ENCODE data around the gene MRE11.
"Not testable (repeated sequence)": the region's sequence is repeated elsewhere in the genome, so short reads cannot be mapped to it uniquely, and the experiment has no call there.

MRE11 gene

DNA sequence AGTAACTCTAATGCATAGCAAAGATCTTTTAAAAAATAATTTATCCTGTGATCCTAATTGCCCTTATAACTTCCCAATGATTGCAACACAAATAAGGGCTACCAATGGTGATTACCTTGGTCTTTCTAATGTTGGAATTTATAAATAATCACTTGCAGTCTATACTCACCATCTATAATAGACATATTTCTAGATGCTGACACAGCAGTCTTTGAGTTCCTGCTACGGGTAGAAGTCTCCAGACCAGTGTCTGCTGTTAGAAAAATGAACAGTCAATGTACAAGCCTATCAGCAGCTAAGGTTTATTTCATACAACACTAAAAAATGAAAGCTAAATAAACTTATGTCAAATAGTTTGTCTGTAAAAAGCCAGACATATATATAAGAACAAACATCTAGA, 48.0 kb downstream of the MRE11 start:
- DNase-seq (ENCODE audit: extremely low spot score, insufficient read length, low read depth) (no peak), FAIRE-seq (no peak)

GRCh38 chr11:94433049-94433448, 60.6 kb downstream of the MRE11 start:
- DNase-seq (ENCODE audit: extremely low spot score, insufficient read length, low read depth), result no peak
- FAIRE-seq, result no peak

DNA sequence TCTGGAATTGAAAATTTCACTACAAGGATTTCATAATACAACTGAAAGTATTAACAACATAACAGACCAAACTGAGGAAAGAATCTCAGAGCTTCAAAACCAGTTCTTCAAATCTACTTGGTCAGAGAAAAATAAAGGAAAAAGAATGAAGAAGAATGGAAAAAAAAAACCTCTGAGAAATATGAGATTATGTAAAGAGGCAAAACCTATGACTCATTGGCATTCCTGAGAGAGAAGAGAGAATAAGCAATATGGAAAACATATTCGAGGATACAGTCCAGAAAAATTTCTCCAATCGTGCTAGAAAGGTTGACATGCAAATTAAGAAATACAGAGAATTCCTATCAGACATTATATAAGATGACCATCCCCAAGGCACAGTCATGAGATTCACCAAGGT, 69.0 kb downstream of the MRE11 start:
- no peak for FAIRE-seq
- DNase-seq (ENCODE audit: extremely low spot score, insufficient read length, low read depth), result no peak

GRCh38 chr11:94424011-94424410, 69.6 kb downstream of the MRE11 start:
- DNase-seq (ENCODE audit: extremely low spot score, insufficient read length, low read depth) (no peak), FAIRE-seq (no peak)

DNA sequence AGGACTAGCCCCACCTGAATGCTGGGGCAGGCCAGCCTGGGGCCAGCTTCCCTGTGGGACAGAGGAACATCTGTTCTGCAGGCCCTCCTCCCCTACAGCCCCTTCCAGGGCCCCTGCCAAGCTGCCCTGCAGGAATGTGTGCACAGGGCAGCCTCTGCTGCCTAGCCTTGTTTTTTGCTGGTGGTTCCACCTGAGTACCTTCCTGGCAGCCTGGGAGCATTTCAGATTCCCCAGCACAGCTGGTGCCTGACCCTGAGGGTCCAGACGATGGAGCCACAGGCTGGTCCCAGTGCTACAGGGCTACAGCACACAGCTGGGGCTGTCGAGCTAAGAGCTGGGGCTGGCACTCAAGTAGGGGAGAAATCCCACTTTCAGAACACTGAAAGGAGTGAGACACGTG, 70.1 kb downstream of the MRE11 start:
- FAIRE-seq, result no peak

GRCh38 chr11:94418123-94418765, 75.4 kb downstream of the MRE11 start:
- FAIRE-seq (no peak), DNase-seq (ENCODE audit: extremely low spot score, insufficient read length, low read depth) (no peak)

More for the DNA sequence above, 70.1 kb downstream of the MRE11 start:
- no peak for DNase-seq (ENCODE audit: extremely low spot score, insufficient read length, low read depth)

- FAIRE-seq (no peak), DNase-seq (ENCODE audit: extremely low spot score, insufficient read length, low read depth) (no peak)
Observed at GRCh38 chr11:94417386-94417987, 76.2 kb downstream of the MRE11 start.

DNA sequence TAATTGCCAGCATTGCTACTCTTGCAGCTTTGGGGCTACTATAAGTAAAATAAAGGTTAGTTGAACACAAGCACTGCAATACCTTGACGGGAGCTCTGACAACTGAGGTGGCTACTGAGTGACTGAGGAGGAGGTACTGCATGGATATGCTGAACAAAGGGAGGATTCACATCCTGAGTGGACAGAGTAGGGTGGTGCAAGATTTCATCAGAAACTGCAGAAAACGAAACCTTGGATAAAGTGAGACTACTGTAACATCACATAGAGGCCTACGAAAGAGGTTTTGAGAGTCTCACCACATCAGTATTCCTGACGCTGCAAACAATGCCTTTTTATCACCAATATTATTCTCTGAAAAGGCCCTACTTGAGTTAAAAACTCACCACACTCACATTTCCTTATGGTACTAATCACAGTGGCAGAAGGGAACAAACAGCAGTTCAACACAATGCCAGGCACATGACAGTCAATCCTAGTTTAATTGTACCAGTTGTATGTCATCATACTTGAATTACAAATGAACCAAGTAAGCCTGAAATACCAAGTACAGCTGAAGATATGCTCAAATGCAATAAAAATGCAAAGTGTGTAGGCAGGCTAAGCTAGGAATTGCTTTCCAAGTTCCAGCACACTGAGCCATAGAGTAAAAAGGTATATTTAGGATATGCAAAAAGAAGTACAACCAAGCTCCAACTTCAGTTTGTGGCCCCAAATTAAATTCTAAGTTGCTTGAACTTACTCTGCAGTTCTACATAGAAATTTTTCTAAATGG, 88.4 kb downstream of the MRE11 start:
- DNase-seq (ENCODE audit: extremely low spot score, insufficient read length, low read depth) (no peak), FAIRE-seq (no peak)

GRCh38 chr11:94402355-94402754, 91.3 kb downstream of the MRE11 start:
- DNase-seq (ENCODE audit: extremely low spot score, insufficient read length, low read depth) (no peak), FAIRE-seq (no peak)

DNA sequence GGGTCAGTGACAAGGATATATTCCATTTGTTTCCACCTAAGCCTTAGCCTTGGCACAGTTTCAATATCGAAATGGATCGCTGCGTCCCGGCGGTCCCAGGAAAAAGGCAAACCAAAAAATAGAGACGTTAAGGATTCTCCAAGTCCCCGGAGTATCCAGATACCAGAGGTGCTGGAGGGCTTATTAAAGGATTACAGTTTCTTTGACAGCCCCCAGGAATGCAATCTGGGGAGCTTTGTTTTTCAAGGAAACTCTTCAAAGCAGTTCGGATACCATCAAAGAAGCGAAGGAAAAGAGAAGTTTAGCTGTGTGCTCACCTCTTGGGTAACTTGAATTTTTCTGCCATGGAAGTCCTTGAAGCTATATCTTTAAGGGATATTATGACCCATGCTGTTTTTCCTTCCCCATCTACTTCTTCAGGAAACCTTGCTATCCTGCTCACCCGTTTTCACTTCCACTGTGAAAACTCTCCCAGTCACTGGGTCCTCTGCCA, 91.8 kb downstream of the MRE11 start:
- DNase-seq (ENCODE audit: extremely low spot score, insufficient read length, low read depth) (no peak), FAIRE-seq (no peak)

- FAIRE-seq (no peak), DNase-seq (ENCODE audit: extremely low spot score, insufficient read length, low read depth) (no peak)
Observed at GRCh38 chr11:94400839-94401772, 92.5 kb downstream of the MRE11 start, which contains the start of gene GPR83. Gene GPR83, minus strand, starts transcription at chr11:94401419. Its CDS starts 172 bp downstream, at chr11:94401247.

GRCh38 chr11:94400457-94400838, 93.2 kb downstream of the MRE11 start:
- FAIRE-seq, result no peak
- DNase-seq (ENCODE audit: extremely low spot score, insufficient read length, low read depth), result no peak

DNA sequence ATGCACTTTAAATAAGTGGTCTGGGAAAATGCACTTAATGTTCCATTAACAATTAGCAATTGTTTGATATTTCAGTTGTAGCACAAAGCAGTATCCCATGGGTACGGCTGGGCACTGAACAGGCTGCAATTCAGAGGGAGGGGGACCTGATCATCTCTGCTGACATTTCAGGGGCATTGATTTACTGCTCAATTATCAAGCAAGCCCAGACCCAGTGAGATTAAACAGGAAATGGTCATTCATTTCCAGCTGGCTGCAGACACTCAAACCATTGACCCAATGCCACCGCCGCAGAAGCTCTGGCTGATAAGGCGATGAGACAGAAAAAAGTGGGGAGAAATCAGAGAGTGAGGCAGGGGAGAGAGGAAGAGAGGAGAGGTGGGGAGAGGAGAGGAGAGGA, 93.6 kb downstream of the MRE11 start:
- FAIRE-seq, result no peak
- no peak for DNase-seq (ENCODE audit: extremely low spot score, insufficient read length, low read depth)

- no peak for FAIRE-seq
Observed at GRCh38 chr11:94398101-94398500, 95.5 kb downstream of the MRE11 start.

GRCh38 chr11:94396282-94396681, 97.4 kb downstream of the MRE11 start:
- no peak for FAIRE-seq
- no peak for DNase-seq (ENCODE audit: extremely low spot score, insufficient read length, low read depth)

More at GRCh38 chr11:94398101-94398500, 95.5 kb downstream of the MRE11 start:
- DNase-seq (ENCODE audit: extremely low spot score, insufficient read length, low read depth), result no peak

DNA sequence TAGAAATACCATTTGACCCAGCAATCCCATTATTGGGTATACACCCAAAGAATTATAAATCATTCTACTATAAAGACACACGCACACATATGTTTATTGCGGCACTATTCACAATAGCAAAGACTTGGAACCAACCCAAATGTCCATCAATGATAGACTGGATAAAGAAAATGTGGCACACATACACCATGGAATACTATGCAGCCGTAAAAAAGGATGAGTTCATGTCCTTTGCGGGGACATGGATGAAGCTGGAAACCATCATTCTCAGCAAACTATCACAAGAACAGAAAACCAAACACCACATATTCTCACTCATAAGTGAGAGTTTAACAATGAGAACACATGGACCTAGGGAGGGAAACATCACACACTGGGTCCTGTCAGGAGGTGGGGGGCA, 101.7 kb downstream of the MRE11 start:
- not testable (repeated sequence) for DNase-seq (ENCODE audit: extremely low spot score, insufficient read length, low read depth); FAIRE-seq

DNA sequence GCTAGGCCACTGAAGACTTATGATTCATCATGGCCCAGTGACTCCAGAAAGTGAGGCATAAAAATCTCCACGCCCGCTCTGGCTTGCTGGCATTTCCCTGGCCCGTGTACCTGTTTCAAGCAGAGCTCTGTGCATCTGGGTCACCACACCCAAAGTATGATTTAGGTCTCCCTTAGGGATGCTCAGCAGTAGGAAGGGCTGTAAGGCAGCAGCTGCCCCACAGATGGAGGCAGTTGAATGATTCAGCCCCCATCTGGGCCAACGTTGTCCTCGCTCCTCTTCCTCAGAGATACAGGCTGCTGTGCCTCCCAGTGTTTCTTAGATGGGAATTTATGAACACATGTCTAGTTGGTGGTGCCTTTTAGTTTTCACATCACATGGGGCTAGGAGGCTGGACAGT, 114.0 kb downstream of the MRE11 start:
- FAIRE-seq, result no peak
- no peak for DNase-seq (ENCODE audit: extremely low spot score, insufficient read length, low read depth)

GRCh38 chr11:94376841-94377240, 116.8 kb downstream of the MRE11 start:
- FAIRE-seq (no peak), DNase-seq (ENCODE audit: extremely low spot score, insufficient read length, low read depth) (no peak)

- FAIRE-seq, result not testable (repeated sequence)
Observed at GRCh38 chr11:94370576-94370975, 123.1 kb downstream of the MRE11 start.

More at GRCh38 chr11:94370576-94370975, 123.1 kb downstream of the MRE11 start:
- DNase-seq (ENCODE audit: extremely low spot score, insufficient read length, low read depth), result not testable (repeated sequence)
